Stimulated activated CD4-positive, alpha-beta T cell treated with anti-CD3 and anti-CD28 coated beads, Interleukin-12 subunit alpha, Interleukin-12 subunit beta, amount 100 ng/mL, for 48 hours (primary cell): Measurements from ENCODE around the gene IRX3.

ENCODE experiments used
- DNase-seq, 3 donors: peaks; one replicate each; pipeline ENCODE4 v3.0.0-alpha.2; 2020; ENCODE audit warnings: low read depth in 2 of 3, low spot score in 1 of 3

Gene IRX3

DNA sequence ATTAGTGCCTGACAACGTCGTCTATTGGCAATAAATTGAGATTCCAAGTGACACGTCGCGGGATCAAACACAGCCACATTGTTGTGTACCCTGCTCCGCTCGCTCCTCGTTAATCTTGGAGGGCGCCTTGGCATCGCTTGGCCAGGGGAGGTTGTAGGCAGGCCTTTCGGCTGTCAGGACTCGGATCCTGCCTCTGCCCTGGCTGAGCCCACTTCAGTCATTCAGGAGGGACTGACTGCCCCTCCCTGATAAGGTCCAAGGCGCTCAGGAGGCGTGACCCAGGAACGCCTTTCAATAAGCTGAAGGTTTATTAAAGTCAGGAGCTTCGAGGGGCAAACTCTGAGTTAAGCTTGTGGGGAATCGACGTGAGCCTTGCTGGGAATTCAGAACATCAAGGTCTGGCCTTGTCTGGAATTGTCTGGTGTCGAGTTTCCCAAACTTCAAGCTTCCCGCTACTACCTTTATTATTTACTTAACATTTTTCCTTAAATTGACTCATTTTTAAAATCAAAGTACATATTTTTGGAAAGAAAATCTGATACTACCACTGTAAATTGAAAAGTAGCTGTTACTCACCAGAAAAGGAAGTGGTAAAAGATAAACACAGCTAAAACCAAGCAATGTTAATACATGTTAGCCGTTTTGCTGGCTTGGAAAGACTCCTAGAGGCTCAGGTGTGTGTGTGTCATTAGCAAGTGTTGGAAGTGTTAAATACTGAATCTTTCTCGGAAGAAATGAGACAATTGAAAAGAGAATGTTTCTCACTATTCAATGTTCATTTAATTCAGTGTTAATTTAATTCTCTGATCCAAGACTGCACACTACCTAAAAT lies 5.3 kb upstream of the IRX3 start:
- DNase-seq: no peak

DNA sequence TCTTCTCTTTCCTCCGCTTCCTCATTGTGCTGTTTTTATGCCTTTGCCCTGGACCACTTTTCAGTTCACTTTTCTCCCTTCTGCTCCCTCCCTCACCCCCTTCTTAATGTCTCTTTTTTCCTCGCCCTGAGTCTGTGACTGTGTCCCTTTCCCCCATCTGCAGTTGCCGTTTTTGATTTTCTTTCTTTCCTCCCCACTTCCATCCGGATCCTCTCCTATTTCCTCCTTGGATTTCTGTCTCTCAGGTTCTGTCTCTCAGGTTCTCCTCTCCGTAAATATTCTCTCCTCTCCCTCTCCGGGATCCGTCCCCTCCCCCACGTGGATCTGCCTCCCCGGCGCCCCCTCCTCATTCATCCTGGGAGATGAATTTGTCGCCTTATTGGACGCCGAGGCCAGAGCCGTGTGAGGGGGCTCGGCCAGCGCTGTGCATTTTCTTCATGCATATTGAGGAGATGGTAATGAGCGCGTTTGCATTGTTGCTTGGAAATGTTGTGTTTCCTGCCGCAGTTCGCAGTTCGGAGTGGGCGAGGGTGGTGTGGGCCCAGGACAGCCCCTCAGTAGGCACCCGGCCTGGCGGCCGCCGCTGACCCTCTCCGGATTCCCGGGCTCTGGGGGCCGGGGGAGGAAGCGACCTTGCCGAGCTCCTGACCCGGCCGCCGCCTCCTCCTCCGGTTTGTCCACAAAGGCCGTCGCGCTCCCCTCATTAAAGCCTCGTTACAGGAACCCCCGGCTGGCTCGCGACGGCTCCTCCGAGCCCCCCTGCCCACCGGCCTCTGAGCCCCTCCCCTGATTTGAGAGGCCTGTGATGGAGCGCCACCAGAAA lies 4.5 kb upstream of the IRX3 start:
- no peak for DNase-seq

DNA sequence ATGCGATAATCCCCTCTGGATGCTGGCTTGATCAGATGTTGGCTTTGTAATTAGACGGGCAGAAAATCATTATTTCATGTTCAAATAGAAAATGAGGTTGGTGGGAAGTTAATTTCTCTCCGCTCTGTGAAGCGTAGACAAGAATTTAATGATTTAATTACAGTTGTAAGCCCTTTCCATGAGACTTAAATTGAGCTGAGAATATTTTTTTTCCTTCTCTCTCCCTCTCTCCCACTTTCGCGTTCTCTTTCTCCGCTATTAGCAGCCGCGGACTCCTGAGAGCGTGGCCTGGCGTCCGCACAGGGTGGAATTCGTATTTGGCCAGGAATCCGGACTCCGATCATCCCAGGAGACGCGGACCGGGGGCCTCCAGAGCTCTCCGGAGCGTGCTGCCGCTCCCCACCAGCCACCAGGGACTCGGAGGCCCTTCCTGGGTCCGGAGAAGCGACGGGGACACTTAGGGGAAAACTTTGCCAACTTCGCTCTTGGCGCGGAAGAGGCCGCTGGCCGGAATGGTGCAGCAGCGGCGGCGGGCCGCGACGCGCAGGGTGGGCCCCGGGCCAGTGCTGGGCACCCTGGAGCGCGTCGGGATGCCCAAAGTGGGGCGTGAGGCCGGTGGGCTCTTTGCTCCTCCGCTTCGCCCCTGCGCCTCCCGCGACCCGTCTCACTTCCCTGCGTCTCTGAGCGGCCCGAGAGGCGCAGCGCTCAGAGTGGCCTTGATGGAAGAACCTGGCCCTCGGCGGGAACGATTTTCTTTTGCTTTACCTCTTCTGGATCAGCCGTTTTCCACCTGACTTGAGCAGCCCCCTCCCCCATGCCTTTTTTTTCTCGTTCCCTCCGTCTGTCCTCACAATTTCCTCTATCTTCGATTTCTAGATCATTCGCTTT lies 3.6 kb upstream of the IRX3 start:
- no peak for DNase-seq

DNA sequence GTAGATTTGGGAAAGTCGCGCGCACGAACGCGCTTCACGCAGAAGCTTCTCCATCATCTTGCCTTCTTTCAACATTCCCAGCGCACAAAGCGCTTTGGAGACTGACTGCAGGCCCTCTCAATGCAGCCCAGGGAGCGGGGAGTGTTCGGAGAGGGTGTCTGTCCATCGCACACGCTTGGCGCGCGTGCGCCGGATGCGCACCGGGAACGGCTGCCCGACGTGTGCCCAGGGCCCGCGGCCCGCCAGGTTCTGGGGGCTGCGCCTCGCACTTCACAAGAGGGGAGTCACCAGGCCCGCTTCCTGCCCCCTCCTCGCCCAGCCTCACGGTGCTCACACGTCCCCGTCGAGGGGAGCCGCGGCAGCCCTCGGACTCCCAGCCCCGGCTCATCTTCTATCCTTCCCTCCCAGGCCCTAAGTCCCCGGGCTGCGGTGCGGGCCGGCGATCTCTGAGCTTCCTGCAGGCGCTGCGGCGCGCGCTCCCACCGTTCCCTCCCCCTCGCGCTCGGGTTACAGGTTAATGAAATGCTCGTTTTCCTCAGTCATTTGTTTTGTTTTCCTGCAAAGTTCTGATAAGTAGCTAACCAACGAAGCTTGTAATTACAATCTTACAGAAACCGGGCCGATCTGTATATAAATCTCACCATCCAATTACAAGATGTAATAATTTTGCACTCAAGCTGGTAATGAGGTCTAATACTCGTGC lies 2.8 kb upstream of the IRX3 start:
- DNase-seq: no peak

DNA sequence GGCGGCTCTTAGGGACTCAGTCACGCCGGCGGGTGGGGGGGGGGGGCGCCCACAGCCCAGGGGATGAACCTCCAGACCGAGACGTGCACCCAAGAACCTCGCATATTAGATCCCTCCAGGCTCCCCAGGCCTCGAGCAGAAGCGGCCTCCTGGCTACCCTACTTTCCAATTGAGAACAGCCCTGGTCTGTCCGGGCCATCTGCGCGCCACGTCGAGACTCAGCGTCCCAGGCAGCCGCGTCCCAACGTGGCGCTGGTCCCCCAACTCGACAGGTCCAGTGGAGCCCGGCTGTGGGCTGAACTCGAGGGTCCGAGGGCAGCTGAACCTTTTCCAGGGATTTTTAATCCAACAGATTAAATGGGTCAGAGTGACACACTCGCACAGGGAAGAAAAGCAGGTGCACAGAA lies 2.3 kb upstream of the IRX3 start:
- no peak for DNase-seq

DNA sequence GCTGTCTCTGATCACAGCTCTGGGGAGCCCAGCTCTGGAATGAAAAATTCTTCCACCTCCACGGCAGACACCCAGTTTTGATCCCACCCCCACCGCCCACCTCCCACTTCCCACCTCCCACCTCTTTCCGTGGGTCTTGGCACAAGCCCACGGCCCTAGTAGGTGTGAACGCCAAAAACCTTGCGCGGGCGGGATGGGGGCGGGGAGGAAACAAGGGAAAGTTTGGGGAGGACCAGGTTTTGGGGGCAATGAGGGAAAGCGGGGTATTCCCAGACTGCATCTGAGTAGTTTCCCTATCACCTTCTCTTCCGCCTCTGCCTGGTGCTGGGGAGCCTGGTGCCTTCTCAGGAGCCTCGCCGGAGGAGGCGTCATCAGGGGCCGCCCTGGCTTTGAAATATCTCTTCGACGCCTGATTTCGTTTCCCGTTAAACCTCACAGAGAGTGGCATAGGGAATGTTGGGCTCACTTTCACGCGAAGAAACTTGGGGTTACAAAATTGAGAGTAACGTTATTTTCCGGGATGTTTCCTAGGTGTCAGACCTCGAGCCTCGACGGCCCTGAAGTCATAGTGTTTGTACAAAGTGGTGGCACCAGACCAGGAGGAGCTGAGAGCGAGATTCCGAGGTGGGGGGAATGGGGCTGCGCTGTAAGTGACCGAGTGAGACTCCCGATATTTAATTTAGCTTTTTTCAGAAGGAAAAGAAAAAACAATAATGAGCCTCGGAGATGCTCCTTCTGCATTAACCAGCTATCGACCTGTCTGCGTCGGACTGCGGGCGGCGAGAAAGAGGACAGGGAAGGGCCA lies 1.6 kb upstream of the IRX3 start:
- DNase-seq: no peak

DNA sequence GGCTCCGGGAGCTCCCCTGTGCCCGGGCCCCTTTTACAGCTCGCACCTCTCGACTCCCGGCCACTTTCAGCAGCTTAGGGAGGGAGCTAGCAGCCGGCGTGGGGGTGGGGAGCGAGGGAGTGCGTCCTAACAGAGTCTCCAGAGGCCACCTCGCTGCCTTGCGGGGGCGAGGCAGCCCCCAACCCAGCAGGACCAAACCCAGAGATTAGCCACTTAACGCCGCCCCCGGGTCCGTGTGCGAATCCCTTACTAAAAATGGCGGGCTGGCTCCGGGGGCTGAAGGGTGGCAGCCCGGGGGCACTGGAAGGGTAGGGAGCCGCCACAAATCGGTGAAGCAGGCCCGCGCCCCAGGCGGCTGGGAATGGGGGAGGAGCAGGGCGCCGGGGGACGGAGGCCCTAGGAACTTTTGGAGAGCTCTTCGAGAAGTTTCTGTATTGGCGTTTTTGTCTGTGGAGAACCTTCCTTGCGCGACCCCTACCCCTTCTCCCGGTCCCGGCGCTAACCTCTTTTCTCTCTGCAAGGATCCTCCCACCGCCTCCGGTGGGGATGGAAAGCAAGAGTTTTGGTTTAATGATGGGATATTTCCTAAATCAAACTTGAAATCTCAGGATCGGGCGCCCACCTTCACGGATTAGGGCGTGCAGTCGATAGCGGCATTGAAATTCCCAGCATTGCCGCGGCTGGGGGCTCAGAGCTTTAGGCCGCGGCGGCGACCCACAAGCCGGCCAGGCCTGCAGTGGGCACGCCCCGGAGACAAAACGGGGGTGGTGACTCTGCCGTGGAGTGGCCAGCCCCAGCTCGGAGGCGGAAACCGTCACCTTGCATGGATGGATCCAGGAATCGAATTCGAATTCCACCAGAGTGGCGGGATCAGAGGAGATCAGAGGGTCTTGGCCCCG lies 793 bp upstream of the IRX3 start:
- DNase-seq: no peak

DNA sequence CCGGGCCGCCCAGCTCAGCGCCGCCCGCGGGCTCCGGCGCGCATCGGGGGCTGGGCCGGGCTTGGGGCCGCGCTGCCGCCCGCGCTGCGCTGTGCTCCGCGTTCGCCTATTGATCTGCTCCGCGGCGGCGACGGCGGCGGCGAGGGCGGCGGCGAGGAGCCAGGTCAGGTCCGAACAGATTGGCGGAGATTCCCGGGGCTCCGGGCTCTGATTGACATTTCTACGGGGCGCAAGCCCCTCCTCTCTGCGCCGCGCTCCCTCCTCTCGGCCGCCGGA lies 559 bp downstream of the IRX3 start:
- no peak for DNase-seq

DNA sequence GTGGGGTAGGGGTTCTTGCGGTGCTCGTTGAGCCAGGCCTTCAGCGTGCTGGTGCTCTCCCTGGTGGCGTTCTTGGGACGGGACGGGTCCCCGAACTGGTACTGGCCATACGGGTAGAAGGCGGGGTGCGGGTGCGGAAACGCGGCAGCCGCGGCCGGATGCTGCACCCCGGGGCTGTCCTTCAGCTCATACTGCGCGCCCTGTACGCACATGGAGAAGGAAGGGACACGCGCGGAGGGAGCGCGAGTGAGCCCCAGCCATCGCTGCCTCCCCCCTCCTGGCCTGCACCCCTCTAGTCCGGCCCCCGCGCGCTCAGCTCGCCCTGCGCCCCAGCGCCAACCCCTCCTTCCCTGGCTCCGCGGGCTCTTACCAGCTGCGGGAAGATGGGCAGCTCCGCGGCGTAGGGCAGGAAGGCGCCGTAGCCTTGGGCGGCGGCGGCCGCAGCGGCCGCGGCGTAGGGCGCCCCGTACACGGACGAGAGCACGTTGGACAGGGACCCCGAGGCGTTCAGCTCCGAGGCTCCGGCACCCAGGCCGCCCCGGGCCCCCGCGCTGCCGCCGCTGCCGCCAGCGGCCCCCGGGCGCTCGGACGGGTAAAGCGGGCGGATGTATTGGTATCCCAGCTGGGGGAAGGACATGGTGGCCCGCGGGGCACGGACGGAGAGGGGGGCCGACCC lies 1.0 kb downstream of the IRX3 start:
- no peak for DNase-seq

DNA sequence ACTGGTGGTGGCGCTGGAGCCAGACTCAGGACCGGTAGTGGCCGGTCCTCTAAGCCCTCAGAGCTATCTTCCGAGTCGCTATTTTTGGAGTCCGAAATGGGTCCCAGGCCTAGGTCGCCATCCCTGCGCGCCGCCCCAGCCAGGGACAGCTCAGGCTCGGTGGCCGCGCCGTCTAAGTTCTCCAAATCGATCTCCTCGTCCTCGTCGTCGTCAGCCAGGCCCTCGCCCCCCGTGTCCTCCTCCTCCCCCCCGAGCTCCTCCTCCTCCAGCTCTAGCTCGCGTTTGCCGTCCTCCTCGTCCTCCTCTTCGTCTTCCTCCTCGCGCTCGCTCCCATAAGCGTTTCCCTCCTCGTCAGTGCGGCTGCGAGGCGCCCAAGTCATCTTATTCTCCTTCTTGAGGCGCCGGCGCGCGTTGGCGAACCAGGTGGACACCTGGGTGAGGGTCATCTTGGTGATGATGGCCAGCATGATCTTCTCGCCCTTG lies 1.6 kb downstream of the IRX3 start:
- no peak for DNase-seq

DNA sequence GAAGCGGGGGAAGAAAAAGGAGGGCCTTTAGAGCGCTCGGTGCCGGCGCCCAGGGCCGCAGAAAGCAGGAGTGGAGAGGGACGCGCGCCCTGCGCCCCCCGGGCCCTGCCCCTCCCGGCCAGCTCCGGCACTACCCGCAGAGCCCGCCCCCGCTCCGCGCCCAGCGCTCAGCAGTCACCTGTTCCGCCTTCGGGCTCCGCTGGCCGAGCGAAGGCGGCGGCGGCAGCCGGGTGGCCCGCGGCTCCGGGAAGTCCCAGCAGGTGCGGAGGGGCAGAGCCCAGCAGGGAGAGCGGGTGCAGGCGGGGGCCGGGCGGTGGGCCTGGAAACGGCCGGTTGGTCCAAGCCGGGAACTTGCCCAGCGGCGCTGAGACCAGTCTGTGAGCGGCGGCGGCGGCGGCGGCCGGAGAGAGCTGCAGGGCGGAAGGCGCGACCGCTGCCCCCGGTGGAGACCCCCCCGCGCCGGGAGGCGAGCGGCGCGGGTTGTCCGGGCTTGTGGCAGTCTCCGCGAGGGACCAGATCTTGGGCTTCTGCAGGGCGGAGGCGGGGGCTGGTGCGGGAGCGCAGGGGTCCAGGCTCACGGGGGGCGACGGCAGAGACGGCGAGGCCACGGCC lies 2.2 kb downstream of the IRX3 start:
- no peak for DNase-seq

DNA sequence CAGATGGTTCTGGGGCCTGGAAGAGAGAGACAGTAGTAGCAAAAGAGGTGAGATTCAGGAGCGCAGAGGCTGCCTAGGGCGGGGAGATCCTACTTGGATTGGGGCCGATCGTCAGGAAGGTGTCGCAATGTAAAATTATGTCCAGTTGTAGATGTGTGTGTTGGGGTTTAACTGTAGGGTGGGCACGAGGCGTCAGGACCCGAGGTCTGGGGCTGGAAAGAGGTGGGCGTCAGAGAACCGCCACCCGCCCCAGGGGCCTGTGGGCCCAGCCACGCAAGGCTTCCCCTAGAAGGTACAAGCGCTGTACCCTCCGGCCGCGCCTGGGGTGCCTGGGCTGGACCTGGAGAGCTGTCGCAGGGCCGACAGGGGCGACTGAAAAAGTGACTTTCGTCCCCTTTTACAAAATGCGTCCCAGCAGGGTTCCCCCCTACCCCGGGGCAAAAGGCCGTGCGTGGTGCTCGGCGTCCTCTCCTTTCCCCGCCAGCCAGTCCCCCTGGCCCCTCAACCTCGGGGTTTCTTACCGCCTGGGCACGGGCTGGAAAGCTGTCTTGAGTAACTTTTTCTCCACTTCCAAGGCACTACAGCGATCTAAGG lies 2.8 kb downstream of the IRX3 start:
- DNase-seq: no peak

DNA sequence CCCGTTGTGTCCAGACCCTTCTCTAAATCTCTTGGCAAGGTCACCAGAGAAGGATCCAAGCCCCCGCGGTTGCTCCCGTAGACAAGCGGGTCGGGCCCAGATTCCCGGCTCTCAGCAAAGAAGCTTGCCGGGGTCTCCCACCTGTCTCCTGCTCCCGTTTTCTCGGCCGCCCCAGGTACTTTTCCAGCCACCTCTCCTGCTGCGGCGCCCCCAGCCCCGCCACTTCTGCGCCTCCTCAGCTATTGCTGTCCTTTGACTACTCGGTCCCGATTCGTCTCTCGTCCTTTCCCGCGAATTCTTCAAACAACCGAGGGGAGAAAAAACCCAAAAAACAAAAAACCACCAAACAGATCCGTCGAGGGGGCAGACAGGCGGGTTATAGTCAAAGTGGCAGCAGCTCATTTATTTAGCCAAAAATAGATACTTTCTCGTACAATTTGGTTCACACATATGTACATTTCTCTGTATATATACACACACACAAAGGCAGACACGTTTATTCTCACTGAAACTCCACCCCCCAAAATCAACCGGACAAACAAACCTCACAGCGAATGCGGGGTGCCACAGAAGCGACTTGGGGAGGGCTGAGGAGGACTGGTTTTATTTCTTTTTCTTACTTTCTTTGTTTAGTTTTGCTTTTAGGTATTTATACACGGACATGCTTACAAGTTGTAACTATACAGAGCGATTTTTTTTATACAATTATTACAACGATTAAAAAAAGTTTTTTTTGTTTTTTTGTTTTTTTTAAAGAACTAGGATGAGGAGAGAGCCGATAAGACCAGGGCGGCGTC lies 3.5 kb downstream of the IRX3 start:
- DNase-seq: no peak

DNA sequence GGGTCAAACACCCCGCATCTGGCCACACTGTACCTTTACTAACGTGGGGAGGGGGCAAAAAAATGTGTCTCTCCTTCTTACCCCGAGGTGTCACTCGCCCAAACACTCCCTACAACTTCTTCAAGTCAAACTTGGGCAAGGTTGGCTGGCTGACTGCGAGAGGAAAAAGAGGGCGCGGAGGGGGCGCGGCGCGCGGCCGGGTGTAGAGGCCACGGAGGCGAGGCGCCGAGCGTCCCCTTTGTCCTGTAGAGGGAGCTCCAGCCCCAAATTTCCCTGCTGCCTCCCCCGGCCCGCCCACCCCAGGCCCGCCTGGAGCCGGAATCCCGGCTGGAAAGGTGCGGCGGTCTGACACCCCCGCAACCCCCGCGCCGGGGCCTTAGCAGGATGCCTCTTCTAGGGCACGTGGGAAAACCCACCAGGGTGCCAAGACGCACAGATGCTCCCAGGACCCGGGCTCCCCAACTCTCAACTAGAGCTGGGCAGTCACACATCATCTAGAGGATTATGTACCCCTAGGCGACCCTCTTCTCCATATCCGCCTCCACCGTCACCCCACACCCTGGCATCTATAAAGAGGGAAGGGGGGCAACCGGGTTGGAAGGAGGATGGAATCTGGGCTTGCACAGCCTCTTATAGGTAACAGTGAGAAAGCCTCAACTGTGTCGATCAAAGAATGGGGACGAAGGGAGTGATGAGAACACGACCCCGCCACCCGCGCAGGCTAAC lies 4.2 kb downstream of the IRX3 start:
- no peak for DNase-seq

DNA sequence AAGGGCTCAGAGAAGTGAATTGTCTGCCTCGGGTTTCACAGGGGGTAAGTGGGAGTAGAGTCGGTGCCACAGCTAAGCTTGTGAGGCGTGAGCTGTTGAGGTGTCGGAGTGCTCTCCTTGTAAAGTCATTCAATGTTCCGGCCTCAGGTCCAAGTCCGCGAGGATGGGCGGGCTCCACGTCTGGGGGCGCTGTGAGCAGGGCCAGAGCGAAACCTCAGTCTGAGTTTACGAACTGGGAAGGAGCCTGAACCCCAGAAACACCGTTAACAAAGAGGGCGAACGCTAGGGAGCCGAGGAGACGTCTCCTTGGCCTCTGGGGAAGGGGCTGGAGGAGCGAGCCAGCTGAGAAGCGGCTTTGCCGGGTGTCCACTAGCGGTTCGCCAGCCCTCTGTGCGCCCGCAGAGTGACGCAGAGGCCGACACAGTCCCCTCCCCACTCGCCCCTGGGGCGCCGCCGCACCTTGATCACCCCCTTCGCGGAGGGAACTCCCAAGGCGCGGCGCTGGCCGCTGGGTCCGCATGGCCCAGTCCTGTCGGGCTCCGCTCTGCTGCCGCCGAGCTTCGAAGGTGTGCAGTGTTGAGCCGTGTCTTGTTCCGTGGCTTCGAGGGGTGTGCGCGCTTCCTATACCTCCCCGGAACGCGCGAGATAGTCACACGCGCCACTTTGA lies 4.9 kb downstream of the IRX3 start:
- DNase-seq: no peak

DNA sequence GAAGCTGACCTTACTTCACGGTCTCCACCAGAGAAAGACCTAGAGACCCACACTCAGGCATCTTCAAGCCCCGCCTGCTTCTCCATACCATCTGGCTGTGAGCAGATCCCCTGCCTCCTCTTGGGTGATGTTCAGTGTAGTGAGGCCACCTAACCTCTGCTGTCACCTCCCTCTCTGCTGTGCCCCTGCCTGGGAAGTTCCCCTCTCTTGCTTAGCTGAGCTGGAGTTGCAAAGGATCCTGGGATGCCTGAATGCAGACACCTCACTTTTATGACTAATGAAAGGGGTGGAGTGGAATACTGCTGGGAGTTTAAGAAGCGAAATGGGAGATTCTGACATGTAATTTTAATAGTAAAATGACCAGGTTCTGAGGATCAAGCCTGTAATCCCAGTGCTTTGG lies 5.8 kb downstream of the IRX3 start:
- no peak for DNase-seq
